ENCODE results near the gene PGM1. TPM values are rescaled to one million over a fixed set of nuclear protein-coding genes. Genes with fewer than 3 reads are reported as not detected.
"Not testable (repeated sequence)": the region's sequence is repeated elsewhere in the genome, so short reads cannot be mapped to it uniquely, and the experiment has no call there.

The PGM1 gene
- total RNA-seq, 1 donor from 2014 or later: 32.9 TPM

DNA sequence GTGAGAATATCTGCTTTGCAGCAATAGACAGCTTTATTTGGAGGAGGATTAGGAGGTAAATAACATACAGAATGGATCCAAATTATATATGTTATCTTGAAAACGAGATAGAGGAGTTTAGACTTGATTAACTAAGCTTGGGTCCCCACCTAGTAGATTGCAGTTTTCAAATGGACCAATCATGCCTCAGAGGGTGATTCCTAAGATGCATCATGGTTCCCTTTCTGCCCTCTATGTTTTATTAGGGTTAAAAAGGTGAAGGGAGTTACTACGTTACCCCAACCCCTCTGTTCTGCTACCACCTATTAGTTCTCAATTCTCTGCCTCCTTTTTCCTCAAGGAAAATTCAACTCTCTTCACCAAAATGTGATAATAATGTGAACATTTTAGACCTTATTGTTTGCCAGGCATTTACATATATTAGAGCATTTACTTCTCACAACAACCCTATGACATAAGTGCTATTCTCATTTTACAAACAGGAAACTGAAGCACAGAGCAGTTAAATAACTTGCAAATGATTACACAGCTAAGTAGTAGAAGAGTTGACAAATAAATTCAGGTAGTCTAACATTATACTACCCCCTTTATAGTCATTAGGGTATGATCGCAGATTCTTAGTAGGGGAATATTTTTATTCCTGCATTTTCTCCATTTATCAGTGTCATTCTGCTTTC is 23.4 kb upstream of the PGM1 start:
- TF ChIP-seq, protein P1, sequence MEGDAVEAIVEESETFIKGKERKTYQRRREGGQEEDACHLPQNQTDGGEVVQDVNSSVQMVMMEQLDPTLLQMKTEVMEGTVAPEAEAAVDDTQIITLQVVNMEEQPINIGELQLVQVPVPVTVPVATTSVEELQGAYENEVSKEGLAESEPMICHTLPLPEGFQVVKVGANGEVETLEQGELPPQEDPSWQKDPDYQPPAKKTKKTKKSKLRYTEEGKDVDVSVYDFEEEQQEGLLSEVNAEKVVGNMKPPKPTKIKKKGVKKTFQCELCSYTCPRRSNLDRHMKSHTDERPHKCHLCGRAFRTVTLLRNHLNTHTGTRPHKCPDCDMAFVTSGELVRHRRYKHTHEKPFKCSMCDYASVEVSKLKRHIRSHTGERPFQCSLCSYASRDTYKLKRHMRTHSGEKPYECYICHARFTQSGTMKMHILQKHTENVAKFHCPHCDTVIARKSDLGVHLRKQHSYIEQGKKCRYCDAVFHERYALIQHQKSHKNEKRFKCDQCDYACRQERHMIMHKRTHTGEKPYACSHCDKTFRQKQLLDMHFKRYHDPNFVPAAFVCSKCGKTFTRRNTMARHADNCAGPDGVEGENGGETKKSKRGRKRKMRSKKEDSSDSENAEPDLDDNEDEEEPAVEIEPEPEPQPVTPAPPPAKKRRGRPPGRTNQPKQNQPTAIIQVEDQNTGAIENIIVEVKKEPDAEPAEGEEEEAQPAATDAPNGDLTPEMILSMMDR (conservative IDR thresholded peaks at IDR 0.05): no peak
- DNase-seq (ENCODE audit: extremely low spot score, unreplicated experiment): no peak
- Mint-ChIP-seq H3K27me3 (no peaks in the 10 kb centered on the region), H3K4me1 (ENCODE audit: unreplicated experiment) (no peaks in the 10 kb centered on the region), H3K36me3 (peaks cover 10% of the 10 kb centered on the region), H3K9me3 (no peaks in the 10 kb centered on the region), H3K4me3 (no peak overlapping the region), H3K27ac (no peak overlapping the region)

DNA sequence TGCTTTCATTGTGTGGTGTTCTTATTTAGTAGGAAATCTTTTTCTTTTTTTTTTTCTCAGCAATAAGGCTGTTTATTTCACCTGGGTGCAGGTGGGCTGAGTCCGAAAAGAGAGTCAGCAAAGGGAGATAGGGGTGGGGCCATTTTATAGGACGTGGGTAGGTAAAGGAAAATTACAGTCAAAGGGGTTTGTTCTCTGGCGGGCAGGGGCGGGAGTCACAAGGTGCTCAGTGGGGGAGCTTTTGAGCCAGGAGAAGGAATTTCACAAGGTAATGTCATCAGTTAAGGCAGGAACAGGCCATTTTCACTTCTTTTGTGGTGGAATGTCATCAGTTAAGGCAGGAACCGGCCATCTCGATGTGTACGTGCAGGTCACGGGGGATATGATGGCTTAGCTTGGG is 20.5 kb upstream of the PGM1 start:
- not testable (repeated sequence) for H3K27ac Mint-ChIP-seq; H3K36me3 Mint-ChIP-seq; H3K4me1 Mint-ChIP-seq (ENCODE audit: unreplicated experiment); H3K4me3 Mint-ChIP-seq; H3K9me3 Mint-ChIP-seq; H3K27me3 Mint-ChIP-seq; DNase-seq (ENCODE audit: extremely low spot score, unreplicated experiment)

DNA sequence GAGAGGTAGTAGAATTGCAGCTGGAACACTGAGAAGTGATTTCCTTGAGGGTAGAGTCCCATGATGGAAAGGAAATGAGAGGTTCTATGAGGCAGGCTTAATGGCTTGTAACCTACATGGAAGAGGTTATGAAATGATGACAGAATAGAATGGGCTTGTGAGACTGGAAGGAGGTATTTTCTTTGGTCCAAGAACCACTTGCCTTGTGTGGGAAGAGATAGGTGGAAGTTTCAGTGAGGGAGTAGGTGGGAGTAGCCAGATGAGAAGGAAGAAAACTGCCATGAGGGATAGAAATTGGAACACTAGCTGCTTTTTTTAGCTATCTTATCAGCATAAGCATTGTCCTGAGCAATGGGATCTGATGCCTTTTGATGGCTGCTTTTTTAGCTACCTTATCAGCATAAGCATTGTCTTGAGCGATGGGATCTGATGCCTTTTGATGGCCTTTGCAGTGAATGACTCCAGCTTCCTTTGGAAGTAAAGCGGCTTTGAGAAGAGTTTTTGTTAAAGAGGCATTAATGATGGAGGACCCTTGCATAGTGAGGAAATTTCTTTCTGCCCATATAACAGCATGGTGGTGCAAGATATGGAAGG is 18.9 kb upstream of the PGM1 start:
- not testable (repeated sequence) for H3K27ac Mint-ChIP-seq; H3K9me3 Mint-ChIP-seq; DNase-seq (ENCODE audit: extremely low spot score, unreplicated experiment)

DNA sequence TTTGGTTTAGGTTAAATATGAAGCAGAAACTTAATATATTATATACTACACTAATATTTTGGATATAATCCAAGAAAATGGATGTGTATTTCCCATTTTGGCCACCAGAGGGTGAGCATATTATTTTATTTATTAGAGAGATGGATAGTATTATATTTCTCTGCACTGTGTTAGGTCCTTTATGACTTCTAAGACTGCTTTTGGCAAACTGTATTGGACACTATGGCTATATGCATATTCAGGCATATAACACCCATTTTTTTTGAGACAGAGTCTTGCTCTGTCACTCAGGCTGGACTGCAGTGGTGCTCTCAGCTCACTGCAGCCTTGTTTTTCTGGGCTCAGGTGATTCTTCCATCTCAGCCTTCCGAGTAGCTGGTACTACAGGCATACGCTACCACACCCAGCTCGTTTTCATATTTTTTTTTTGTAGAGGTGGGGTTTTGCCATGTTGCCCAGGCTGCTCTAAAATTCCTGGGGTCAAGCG is 17.8 kb upstream of the PGM1 start:
- no peaks in the 10 kb centered on the region for H3K4me1 Mint-ChIP-seq (ENCODE audit: unreplicated experiment)
- no peak overlapping the region for H3K27ac Mint-ChIP-seq
- no peaks in the 10 kb centered on the region for H3K36me3 Mint-ChIP-seq
- H3K4me3 Mint-ChIP-seq: no peak overlapping the region
- TF ChIP-seq, protein P1 (conservative IDR thresholded peaks at IDR 0.05): peak; percentile 94
- no peak for DNase-seq (ENCODE audit: extremely low spot score, unreplicated experiment)
- H3K27me3 Mint-ChIP-seq: no peaks in the 10 kb centered on the region
- peaks cover 7% of the 10 kb centered on the region for H3K9me3 Mint-ChIP-seq

More for the DNA sequence above, 18.9 kb upstream of the PGM1 start:
- not testable (repeated sequence) for H3K36me3 Mint-ChIP-seq; H3K4me1 Mint-ChIP-seq (ENCODE audit: unreplicated experiment); H3K4me3 Mint-ChIP-seq; H3K27me3 Mint-ChIP-seq

DNA sequence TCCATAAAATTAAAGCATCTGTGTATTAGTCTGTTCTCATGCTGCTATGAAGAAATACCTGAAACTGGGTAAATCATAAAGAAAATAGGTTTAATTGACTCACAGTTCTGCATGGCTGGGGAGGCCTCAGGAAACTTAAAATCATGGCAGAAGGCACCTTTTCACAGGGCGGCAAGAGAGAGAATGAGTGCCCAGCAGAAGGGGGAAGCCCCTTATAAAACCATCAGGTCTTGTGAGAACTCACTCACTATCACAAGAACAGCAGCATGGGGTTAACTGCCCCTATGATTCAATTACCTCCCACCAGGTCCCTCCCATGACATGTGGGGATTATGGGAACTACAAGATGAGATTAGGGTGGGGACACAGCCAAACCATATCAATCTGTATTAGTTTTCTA is 6.9 kb upstream of the PGM1 start:
- not testable (repeated sequence) for H3K27me3 Mint-ChIP-seq; H3K4me3 Mint-ChIP-seq; H3K4me1 Mint-ChIP-seq (ENCODE audit: unreplicated experiment); DNase-seq (ENCODE audit: extremely low spot score, unreplicated experiment); H3K36me3 Mint-ChIP-seq; H3K9me3 Mint-ChIP-seq; H3K27ac Mint-ChIP-seq

DNA sequence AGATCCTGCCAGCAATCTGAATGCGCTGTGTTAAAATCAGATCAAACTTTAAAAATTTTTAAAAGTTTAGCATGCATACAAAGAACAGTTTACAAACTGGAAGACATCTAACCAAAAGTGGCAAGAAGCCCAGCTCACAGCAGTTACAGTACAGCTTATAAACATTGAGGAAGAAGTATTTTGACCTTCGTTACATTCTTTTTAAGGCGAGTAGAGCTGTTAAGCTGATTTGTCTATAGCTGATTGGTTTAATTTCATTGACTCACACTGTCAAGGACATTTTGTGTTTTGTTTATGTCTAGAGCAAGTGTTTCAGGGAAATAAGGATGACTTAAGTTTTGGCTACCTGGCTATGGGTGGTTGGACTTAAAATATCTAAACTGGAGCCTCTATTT is 3.0 kb upstream of the PGM1 start:
- Mint-ChIP-seq H3K4me1 (ENCODE audit: unreplicated experiment) (no peaks in the 10 kb centered on the region), H3K9me3 (no peaks in the 10 kb centered on the region), H3K27ac (no peak overlapping the region), H3K4me3 (no peak overlapping the region), H3K27me3 (no peaks in the 10 kb centered on the region), H3K36me3 (no peaks in the 10 kb centered on the region)
- no peak for DNase-seq (ENCODE audit: extremely low spot score, unreplicated experiment)
- TF ChIP-seq, protein P1 (conservative IDR thresholded peaks at IDR 0.05): no peak

DNA sequence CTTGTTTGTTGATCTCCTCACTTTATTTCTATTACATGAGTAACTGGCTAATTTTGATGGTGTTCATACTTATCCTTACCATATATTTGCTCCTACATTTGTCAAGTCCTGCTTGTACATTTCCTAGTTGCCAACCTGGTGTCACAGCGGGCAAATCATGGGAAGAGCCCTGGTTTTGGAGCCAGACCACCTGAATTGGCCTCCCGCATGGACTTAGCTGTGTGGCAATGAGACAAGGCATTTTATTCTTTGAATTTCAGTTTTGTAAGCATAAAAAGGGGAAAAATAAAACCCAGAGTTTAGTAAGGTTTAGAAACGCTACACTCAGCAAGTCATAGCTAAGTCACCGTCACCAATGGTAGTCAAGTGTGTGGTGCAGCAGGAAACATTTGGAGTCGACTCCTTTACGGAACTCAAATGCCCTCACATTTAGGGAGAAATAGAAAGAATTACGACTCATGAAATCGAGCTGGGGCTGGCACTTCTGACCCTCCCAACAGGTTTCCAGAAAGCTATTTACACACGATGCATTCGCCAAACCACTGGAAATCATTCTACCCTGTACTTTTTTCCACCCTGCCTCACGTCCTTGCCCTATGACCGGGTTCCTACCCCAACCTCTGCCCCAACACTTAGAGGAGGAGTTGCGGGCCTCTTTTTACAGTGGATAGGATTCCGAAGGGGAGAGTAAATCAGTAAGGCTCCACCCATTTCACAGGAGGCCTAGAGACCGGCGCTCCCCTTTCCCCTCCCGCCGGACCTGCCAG is 492 bp upstream of the PGM1 start:
- Mint-ChIP-seq H3K27me3 (peaks cover 3% of the 10 kb centered on the region), H3K4me3 (peak overlapping the region; percentile 93), H3K36me3 (no peaks in the 10 kb centered on the region), H3K9me3 (no peaks in the 10 kb centered on the region), H3K4me1 (ENCODE audit: unreplicated experiment) (no peaks in the 10 kb centered on the region), H3K27ac (peak overlapping the region; percentile 81)
- TF ChIP-seq, protein P1 (conservative IDR thresholded peaks at IDR 0.05): no peak
- no peak for DNase-seq (ENCODE audit: extremely low spot score, unreplicated experiment)
